HEK293T (cell line): ENCODE measurements around the gene NRP2.

Experiments
- CTCF ChIA-PET: fragments of 350-600 bp; formaldehyde crosslinking; extraction: SDS; loops from one replicate; lab custom pipeline; 2021; ENCODE audit warnings: antibody characterized with exemption, inconsistent platforms; lab: Yijun Ruan, JAX
- POLR2A ChIA-PET: fragments of 350-600 bp; formaldehyde crosslinking; extraction: SDS; loops from one replicate; lab custom pipeline; 2020; ENCODE audit warnings: antibody characterized with exemption, inconsistent platforms; lab: Yijun Ruan, JAX
- DNase-seq: peaks from one replicate; pipeline ENCODE4 v3.0.0; 2012; ENCODE audit warnings: mixed read lengths; ENCODE audit errors: extremely low spot score
- ARNT ChIP-seq: fragments of 450-650 bp; IDR thresholded peaks from 2 replicates; pipeline ENCODE4 v1.6.1; 2017; ENCODE audit warnings: mild to moderate bottlenecking
- BHLHE40 ChIP-seq: fragments of 450-650 bp; IDR thresholded peaks from 2 replicates; pipeline ENCODE4 v1.6.1; 2016; ENCODE audit warnings: mild to moderate bottlenecking, moderate library complexity, borderline replicate concordance
- CTBP1 ChIP-seq: fragments of 450-650 bp; IDR thresholded peaks from 2 replicates; pipeline ENCODE4 v1.6.1; 2016; ENCODE audit warnings: borderline replicate concordance
- ELF4 ChIP-seq: fragments of 450-650 bp; IDR thresholded peaks from 2 replicates; pipeline ENCODE4 v1.6.1; 2017; ENCODE audit warnings: antibody characterized with exemption
- FOXA1 ChIP-seq: fragments of 450-650 bp; IDR thresholded peaks from 2 replicates; pipeline ENCODE4 v1.6.1; 2016; ENCODE audit warnings: mild to moderate bottlenecking
- FOXK2 ChIP-seq: fragments of 450-650 bp; IDR thresholded peaks from 2 replicates; pipeline ENCODE4 v1.6.1; 2016; ENCODE audit warnings: mild to moderate bottlenecking
- FOXM1 ChIP-seq: fragments of 450-650 bp; IDR thresholded peaks from 2 replicates; pipeline ENCODE4 v1.6.1; 2017; ENCODE audit warnings: mild to moderate bottlenecking, borderline replicate concordance
- HDGF ChIP-seq: fragments of 450-650 bp; IDR thresholded peaks from 2 replicates; pipeline ENCODE4 v1.6.1; 2017; ENCODE audit warnings: antibody characterized with exemption, borderline replicate concordance
- L3MBTL2 ChIP-seq: fragments of 450-650 bp; conservative IDR thresholded peaks from 2 replicates; pipeline ENCODE4 v1.6.1; 2016; ENCODE audit warnings: mild to moderate bottlenecking
- LEF1 ChIP-seq: fragments of 450-650 bp; IDR thresholded peaks from 2 replicates; pipeline ENCODE4 v1.6.1; 2017; ENCODE audit warnings: mild to moderate bottlenecking, borderline replicate concordance
- NFRKB ChIP-seq: fragments of 450-650 bp; IDR thresholded peaks from 2 replicates; pipeline ENCODE4 v1.6.1; 2016; ENCODE audit warnings: mild to moderate bottlenecking, moderate library complexity
- PKNOX1 ChIP-seq: fragments of 450-650 bp; IDR thresholded peaks from 2 replicates; pipeline ENCODE4 v1.6.1; 2016
- SP1 ChIP-seq: fragments of 450-650 bp; IDR thresholded peaks from 2 replicates; pipeline ENCODE4 v1.6.1; 2017
- SUZ12 ChIP-seq: fragments of 450-650 bp; IDR thresholded peaks from 2 replicates; pipeline ENCODE4 v1.6.1; 2016; ENCODE audit warnings: mild to moderate bottlenecking
- TARDBP ChIP-seq: fragments of 450-650 bp; IDR thresholded peaks from 2 replicates; pipeline ENCODE4 v1.6.1; 2016
- ZNF384 ChIP-seq: fragments of 450-650 bp; IDR thresholded peaks from 2 replicates; pipeline ENCODE4 v1.6.1; 2016

NRP2 gene

GRCh38 chr2:205727174-205727573 lies 44.9 kb downstream of the NRP2 start:
- POLR2A ChIA-PET, result no interaction called here
- CTCF ChIA-PET, result interaction anchor here (0.6 kb wide), 1 partner anchor 87 kb away, joined by 3 read pairs; no protein-coding TSS in a partner anchor
- no peak for TF ChIP-seq HDGF
- no peak for TF ChIP-seq ZNF384
- TF ChIP-seq SP1, result no peak
- no peak for TF ChIP-seq LEF1
- no peak for DNase-seq

GRCh38 chr2:205728366-205728765 lies 46.1 kb downstream of the NRP2 start:
- POLR2A ChIA-PET, result no interaction called here
- TF ChIP-seq SUZ12, result no peak
- TF ChIP-seq BHLHE40, result no peak
- TF ChIP-seq CTBP1, result no peak
- no peak for TF ChIP-seq FOXA1
- no peak for TF ChIP-seq NFRKB
- no peak for TF ChIP-seq SP1
- TF ChIP-seq ZNF384, result no peak
- DNase-seq, result no peak
- CTCF ChIA-PET, result no interaction called here

- DNase-seq, result no peak
- ChIA-PET POLR2A (no interaction called here), CTCF (no interaction called here)
- no peak for TF ChIP-seq BHLHE40
- no peak for TF ChIP-seq PKNOX1
- TF ChIP-seq SP1, result no peak
- no peak for TF ChIP-seq FOXA1
- TF ChIP-seq ARNT, result no peak
- TF ChIP-seq ZNF384, result no peak
- TF ChIP-seq CTBP1, result no peak
- TF ChIP-seq NFRKB, result no peak
- no peak for TF ChIP-seq HDGF
- TF ChIP-seq TARDBP, result no peak
- no peak for TF ChIP-seq FOXK2
- TF ChIP-seq SUZ12, result no peak
- no peak for TF ChIP-seq LEF1
- TF ChIP-seq FOXM1, result no peak
- no peak for TF ChIP-seq L3MBTL2
- TF ChIP-seq ELF4, result no peak
Measured at GRCh38 chr2:205730191-205730590, 47.9 kb downstream of the NRP2 start.

GRCh38 chr2:205730701-205731582 lies 48.6 kb downstream of the NRP2 start:
- CTCF ChIA-PET, result no interaction called here
- TF ChIP-seq LEF1 (no peak), BHLHE40 (no peak), ZNF384 (no peak), NFRKB (no peak), PKNOX1 (no peak)
- no peak for DNase-seq
- POLR2A ChIA-PET, result no interaction called here

GRCh38 chr2:205731583-205731981 lies 49.3 kb downstream of the NRP2 start:
- TF ChIP-seq ZNF384, result no peak
- TF ChIP-seq FOXA1, result no peak
- no peak for TF ChIP-seq ARNT
- TF ChIP-seq BHLHE40, result no peak
- no peak for TF ChIP-seq TARDBP
- TF ChIP-seq FOXM1, result no peak
- no peak for TF ChIP-seq SUZ12
- no peak for TF ChIP-seq SP1
- no peak for TF ChIP-seq NFRKB
- no peak for TF ChIP-seq PKNOX1
- no peak for TF ChIP-seq ELF4
- no peak for TF ChIP-seq CTBP1
- no peak for TF ChIP-seq HDGF
- TF ChIP-seq FOXK2, result no peak
- TF ChIP-seq LEF1, result no peak
- TF ChIP-seq L3MBTL2, result no peak
- ChIA-PET CTCF (no interaction called here), POLR2A (no interaction called here)
- no peak for DNase-seq

GRCh38 chr2:205732314-205732713 lies 50.0 kb downstream of the NRP2 start:
- CTCF ChIA-PET, result interaction anchor here (0.7 kb wide), 1 partner anchor 11 kb away, joined by 3 read pairs; no protein-coding TSS in a partner anchor
- no peak for TF ChIP-seq FOXA1
- TF ChIP-seq TARDBP, result no peak
- no peak for TF ChIP-seq L3MBTL2
- TF ChIP-seq FOXK2, result no peak
- TF ChIP-seq BHLHE40, result no peak
- TF ChIP-seq ZNF384, result no peak
- TF ChIP-seq SP1, result no peak
- TF ChIP-seq HDGF, result no peak
- no peak for TF ChIP-seq LEF1
- TF ChIP-seq FOXM1, result no peak
- no peak for TF ChIP-seq SUZ12
- no peak for TF ChIP-seq ELF4
- no peak for DNase-seq
- POLR2A ChIA-PET, result no interaction called here
